OCI-LY7 (cell line): Measurements from ENCODE around the gene KL. TPM values are rescaled to one million over a fixed set of nuclear protein-coding genes. Genes with fewer than 3 reads are reported as not detected.

Source experiments
- BruUV-seq: library from RNA; stranded (reverse); fragments of 400-500 nt; replicated peaks from 2 replicates; lab custom pipeline; 2021; lab: Mats Ljungman, UMichigan
- CTCF ChIA-PET: fragments of 300-600 bp; sonication (Branson Sonifier 250); formaldehyde crosslinking; loops from one replicate; lab custom pipeline; 2022; ENCODE audit warnings: antibody characterized with exemption; ENCODE audit not compliant: unreplicated experiment; lab: Charles Lee
- POLR2A ChIA-PET: fragments of 300-600 bp; sonication (Branson Sonifier 250); formaldehyde crosslinking; loops from one replicate; lab custom pipeline; 2022; ENCODE audit warnings: antibody characterized with exemption; lab: Charles Lee
- DNase-seq: peaks from one replicate; pipeline ENCODE4 v3.0.0-alpha.2; 2015; ENCODE audit warnings: low spot score
- H2AFZ ChIP-seq: fragments of 200-600 bp; sonication (generic), shearing (Covaris generic); 2 replicates; pipeline ENCODE4 v1.6.1; 2014; ENCODE audit warnings: mild to moderate bottlenecking, antibody characterized with exemption, low read length, moderate library complexity
- H3K27ac ChIP-seq: fragments of 200-600 bp; sonication (generic); 2 replicates; pipeline ENCODE4 v1.5.1; 2014; ENCODE audit warnings: mixed run types, low read depth, mild to moderate bottlenecking, moderate library complexity, low read length, inconsistent platforms; ENCODE audit not compliant: poor library complexity, severe bottlenecking
- H3K36me3 ChIP-seq: fragments of 200-600 bp; sonication (generic); 2 replicates; pipeline ENCODE4 v1.6.1; 2014; ENCODE audit warnings: mild to moderate bottlenecking, antibody characterized with exemption, low read length, moderate library complexity, mixed read lengths; ENCODE audit not compliant: insufficient read depth
- H3K4me1 ChIP-seq: fragments of 200-600 bp; sonication (generic); 2 replicates; pipeline ENCODE4 v1.5.1; 2014; ENCODE audit warnings: mild to moderate bottlenecking, low read length; ENCODE audit not compliant: insufficient read depth, poor library complexity, severe bottlenecking
- H3K4me2 ChIP-seq: fragments of 200-600 bp; sonication (generic); 2 replicates; pipeline ENCODE4 v1.6.1; 2014; ENCODE audit warnings: mild to moderate bottlenecking, low read length
- H3K4me3 ChIP-seq: fragments of 200-600 bp; sonication (generic); 2 replicates; pipeline ENCODE4 v1.5.1; 2014; ENCODE audit warnings: mild to moderate bottlenecking, low read depth, low read length; ENCODE audit not compliant: poor library complexity, severe bottlenecking
- H3K79me2 ChIP-seq: fragments of 200-600 bp; sonication (generic); 2 replicates; pipeline ENCODE4 v1.6.1; 2016; ENCODE audit warnings: low read depth, mild to moderate bottlenecking, low read length, moderate library complexity, mixed read lengths; ENCODE audit not compliant: insufficient read depth
- H3K9me2 ChIP-seq: fragments of 200-600 bp; sonication (generic); 2 replicates; pipeline ENCODE4 v1.6.1; 2016; ENCODE audit warnings: mild to moderate bottlenecking, low read length, mixed read lengths; ENCODE audit not compliant: insufficient read depth
- H3K9me3 ChIP-seq: fragments of 200-600 bp; sonication (generic); 2 replicates; pipeline ENCODE4 v1.6.1; 2014; ENCODE audit warnings: mild to moderate bottlenecking, mixed run types, low read length, mixed read lengths
- H4K20me1 ChIP-seq: fragments of 200-600 bp; sonication (generic); 2 replicates; pipeline ENCODE4 v1.6.1; 2014; ENCODE audit warnings: mild to moderate bottlenecking, antibody characterized with exemption, low read length, moderate library complexity, mixed read lengths; ENCODE audit not compliant: insufficient read depth
- CTCF ChIP-seq: fragments of 200-600 bp; sonication (generic); conservative IDR thresholded peaks from 2 replicates; pipeline ENCODE4 v1.5.1; 2014; ENCODE audit warnings: mild to moderate bottlenecking, antibody characterized with exemption, low read length, moderate library complexity, mixed read lengths
- EZH2phosphoT487 ChIP-seq: fragments of 200-600 bp; sonication (generic); IDR thresholded peaks from 2 replicates; pipeline ENCODE4 v1.6.1; 2018; ENCODE audit warnings: low read depth, borderline replicate concordance, mild to moderate bottlenecking, mixed run types, antibody characterized with exemption, low read length, moderate library complexity, mixed read lengths
- intact Hi-C: fragments of 100-400 bp; cut with micrococcal nuclease; formaldehyde crosslinking; loops from one replicate; pipeline ENCODE4 v1.10.0; 2022; ENCODE audit not compliant: unreplicated experiment
- total RNA-seq, 2 experiments: library from RNA; depleted of rRNA in 1 of 2; stranded (reverse); fragments of >200 nt in 1 of 2; shearing (Covaris generic) in 1 of 2; gene quantifications; 2 replicates each; pipeline ENCODE4 v1.2.3, GENCODE V29; 2014 to 2022

The KL gene
- total RNA-seq, 2 experiments from 2014 or later: not detected

GRCh38 chr13:33107361-33107760 is 91.1 kb downstream of the KL start:
- intact Hi-C loops: no loop called here
- no peaks in the 10 kb centered on the region for H4K20me1 ChIP-seq
- TF ChIP-seq EZH2phosphoT487: no peak
- no peak for TF ChIP-seq CTCF
- no peak for DNase-seq
- no peaks in the 10 kb centered on the region for H3K9me2 ChIP-seq
- no peak overlapping the region for H3K27ac ChIP-seq
- H3K36me3 ChIP-seq: no peaks in the 10 kb centered on the region
- no peak overlapping the region for H3K4me3 ChIP-seq
- no peaks in the 10 kb centered on the region for H3K79me2 ChIP-seq
- no TSS peak for BruUV-seq
- H2AFZ ChIP-seq: no peak overlapping the region
- H3K4me1 ChIP-seq: peaks cover 15% of the 10 kb centered on the region
- no peak overlapping the region for H3K4me2 ChIP-seq
- POLR2A ChIA-PET: interaction anchor here (0.8 to 1.5 kb wide), 4 partner anchors 8 to 15 kb away, joined by 3 to 4 read pairs (median 4); no protein-coding TSS in a partner anchor
- no peaks in the 10 kb centered on the region for H3K9me3 ChIP-seq
- CTCF ChIA-PET: interaction anchor here (0.6 to 0.8 kb wide), 2 partner anchors 11 to 71 kb away, joined by 3 read pairs; no protein-coding TSS in a partner anchor

GRCh38 chr13:33108620-33109019 is 92.4 kb downstream of the KL start:
- CTCF ChIA-PET: no interaction called here
- TF ChIP-seq CTCF (no peak), EZH2phosphoT487 (no peak)
- intact Hi-C loops: no loop called here
- Histone ChIP-seq H3K36me3 (no peaks in the 10 kb centered on the region), H3K9me2 (no peaks in the 10 kb centered on the region), H3K79me2 (no peaks in the 10 kb centered on the region), H3K27ac (no peak overlapping the region), H3K9me3 (no peaks in the 10 kb centered on the region), H3K4me1 (peaks cover 15% of the 10 kb centered on the region), H4K20me1 (no peaks in the 10 kb centered on the region), H2AFZ (no peak overlapping the region), H3K4me3 (no peak overlapping the region), H3K4me2 (no peak overlapping the region)
- DNase-seq: no peak
- POLR2A ChIA-PET: interaction anchor here (1.2 to 1.5 kb wide), 2 partner anchors 9 to 425 kb away, joined by 3 to 4 read pairs; no protein-coding TSS in a partner anchor
- no TSS peak for BruUV-seq

GRCh38 chr13:33109271-33109697 is 93.1 kb downstream of the KL start:
- Histone ChIP-seq H2AFZ (peak overlapping the region; percentile 94; the same call in 1 of the 2 replicates), H3K4me3 (no peak overlapping the region), H3K9me3 (no peaks in the 10 kb centered on the region), H4K20me1 (no peaks in the 10 kb centered on the region), H3K79me2 (no peaks in the 10 kb centered on the region), H3K36me3 (no peaks in the 10 kb centered on the region), H3K4me1 (peaks cover 15% of the 10 kb centered on the region), H3K4me2 (no peak overlapping the region), H3K9me2 (no peaks in the 10 kb centered on the region), H3K27ac (no peak overlapping the region)
- DNase-seq: no peak
- TF ChIP-seq CTCF (no peak), EZH2phosphoT487 (no peak)
- POLR2A ChIA-PET: interaction anchor here (0.7 to 1.8 kb wide), 3 partner anchors 12 to 424 kb away, joined by 3 to 4 read pairs (median 4); no protein-coding TSS in a partner anchor
- intact Hi-C loops: no loop called here
- CTCF ChIA-PET: no interaction called here
- BruUV-seq: no TSS peak
